Body of pancreas (tissue), 4 donors: ENCODE results near the gene MYH11.

ENCODE experiments used
- POLR2A ChIP-seq, 3 donors: fragments of 450-650 bp; IDR thresholded peaks; one replicate each; pipeline ENCODE4 v1.6.1; 2016; ENCODE audit warnings: antibody characterized with exemption in 3 of 3, mild to moderate bottlenecking in 2 of 3
- TF ChIP-seq, protein P1 (sequence below), 7 experiments: fragments of 450-650 bp in 4 of 7; fragments of 200-600 bp in 3 of 7; sonication (generic) in 3 of 7; IDR thresholded peaks; one replicate each; pipeline ENCODE4 v1.5.1; 2016 to 2019; ENCODE audit warnings: antibody characterized with exemption in 7 of 7

DNA sequence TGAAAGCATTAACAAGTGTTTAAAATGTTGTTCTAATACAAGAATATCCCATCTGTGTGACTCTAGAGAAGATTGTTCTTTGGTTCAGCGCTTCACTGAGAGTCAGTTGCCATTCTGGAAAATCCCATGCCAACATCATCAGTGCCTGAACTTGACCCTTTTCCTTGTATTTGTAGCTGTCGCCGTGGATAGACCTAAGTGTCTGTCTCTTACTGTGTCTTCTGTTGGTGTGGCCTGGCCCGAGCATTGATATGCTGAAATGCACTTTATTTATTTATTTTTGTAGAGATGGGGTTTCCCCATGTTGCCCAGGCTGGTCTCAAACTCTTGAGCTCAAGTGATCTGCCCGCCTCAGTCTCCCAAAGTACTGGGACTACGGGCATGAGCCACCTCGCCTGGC, 76.0 kb downstream of the MYH11 start:
- no peak for TF ChIP-seq POLR2A (IDR thresholded peaks at IDR 0.05)
- TF ChIP-seq, protein P1, sequence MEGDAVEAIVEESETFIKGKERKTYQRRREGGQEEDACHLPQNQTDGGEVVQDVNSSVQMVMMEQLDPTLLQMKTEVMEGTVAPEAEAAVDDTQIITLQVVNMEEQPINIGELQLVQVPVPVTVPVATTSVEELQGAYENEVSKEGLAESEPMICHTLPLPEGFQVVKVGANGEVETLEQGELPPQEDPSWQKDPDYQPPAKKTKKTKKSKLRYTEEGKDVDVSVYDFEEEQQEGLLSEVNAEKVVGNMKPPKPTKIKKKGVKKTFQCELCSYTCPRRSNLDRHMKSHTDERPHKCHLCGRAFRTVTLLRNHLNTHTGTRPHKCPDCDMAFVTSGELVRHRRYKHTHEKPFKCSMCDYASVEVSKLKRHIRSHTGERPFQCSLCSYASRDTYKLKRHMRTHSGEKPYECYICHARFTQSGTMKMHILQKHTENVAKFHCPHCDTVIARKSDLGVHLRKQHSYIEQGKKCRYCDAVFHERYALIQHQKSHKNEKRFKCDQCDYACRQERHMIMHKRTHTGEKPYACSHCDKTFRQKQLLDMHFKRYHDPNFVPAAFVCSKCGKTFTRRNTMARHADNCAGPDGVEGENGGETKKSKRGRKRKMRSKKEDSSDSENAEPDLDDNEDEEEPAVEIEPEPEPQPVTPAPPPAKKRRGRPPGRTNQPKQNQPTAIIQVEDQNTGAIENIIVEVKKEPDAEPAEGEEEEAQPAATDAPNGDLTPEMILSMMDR (IDR thresholded peaks at IDR 0.05) = no peak
